Activated naive CD4-positive, alpha-beta T cell treated with anti-CD3 and anti-CD28 coated beads for 36 hours (primary cell): ENCODE measurements around the gene CCDC15. TPM values are rescaled to one million over a fixed set of nuclear protein-coding genes. Genes with fewer than 3 reads are reported as not detected.
"Not testable (repeated sequence)": the region's sequence is repeated elsewhere in the genome, so short reads cannot be mapped to it uniquely, and the experiment has no call there.

ENCODE experiments used
- CTCF ChIA-PET: fragments of 350-600 bp; sonication (Branson Sonifier 250); formaldehyde crosslinking; loops from one replicate; lab custom pipeline; 2021; ENCODE audit warnings: antibody characterized with exemption; lab: Charles Lee
- DNase-seq: peaks from one replicate; pipeline ENCODE4 v3.0.0-alpha.2; 2020
- H3K27ac Mint-ChIP-seq: one replicate; pipeline ENCODE4 v1.8.0; 2021; ENCODE audit warnings: mild to moderate bottlenecking, mixed read lengths
- H3K27me3 Mint-ChIP-seq: one replicate; pipeline ENCODE4 v1.8.0; 2021; ENCODE audit warnings: low read depth, mixed read lengths
- H3K36me3 Mint-ChIP-seq: one replicate; pipeline ENCODE4 v1.8.0; 2021; ENCODE audit warnings: low read depth, mixed read lengths
- H3K4me1 Mint-ChIP-seq: one replicate; pipeline ENCODE4 v1.8.0; 2021; ENCODE audit warnings: low read depth, mixed read lengths
- H3K4me3 Mint-ChIP-seq: one replicate; pipeline ENCODE4 v1.8.0; 2021; ENCODE audit warnings: mild to moderate bottlenecking, moderate library complexity, mixed read lengths
- H3K9me3 Mint-ChIP-seq: one replicate; pipeline ENCODE4 v1.8.0; 2021; ENCODE audit warnings: mixed read lengths
- intact Hi-C: fragments of 100-400 bp; cut with micrococcal nuclease; formaldehyde crosslinking; loops from one replicate; pipeline ENCODE4 v1.15.1; 2023
- total RNA-seq, 2 experiments: library from RNA; stranded (reverse); gene quantifications; one replicate each; pipeline ENCODE4 v1.2.3, GENCODE V29; 2021

Gene CCDC15
- total RNA-seq, 2 experiments from 2014 or later, result 6.1 to 7.3 TPM

- Mint-ChIP-seq H3K27me3 (no peaks in the 10 kb centered on the region), H3K9me3 (no peaks in the 10 kb centered on the region), H3K4me3 (no peak overlapping the region), H3K36me3 (no peaks in the 10 kb centered on the region), H3K27ac (no peak overlapping the region), H3K4me1 (no peaks in the 10 kb centered on the region)
- no peak for DNase-seq
- intact Hi-C loops, result no loop called here
- CTCF ChIA-PET, result no interaction called here
Measured at GRCh38 chr11:125082040-125082439, 128.0 kb downstream of the CCDC15 start.

GRCh38 chr11:125082611-125083311, 128.8 kb downstream of the CCDC15 start:
- Mint-ChIP-seq H3K4me3 (no peak overlapping the region), H3K27ac (no peak overlapping the region), H3K4me1 (no peaks in the 10 kb centered on the region), H3K36me3 (no peaks in the 10 kb centered on the region), H3K27me3 (no peaks in the 10 kb centered on the region), H3K9me3 (no peaks in the 10 kb centered on the region)
- CTCF ChIA-PET, result interaction anchor here (1.2 kb wide), 1 partner anchor 59 kb away, joined by 3 read pairs; no protein-coding TSS in a partner anchor
- intact Hi-C loops, result no loop called here
- DNase-seq, result no peak

GRCh38 chr11:125083312-125084056, 129.5 kb downstream of the CCDC15 start:
- no peak for DNase-seq
- CTCF ChIA-PET, result interaction anchor here (1.2 kb wide), 1 partner anchor 59 kb away, joined by 3 read pairs; no protein-coding TSS in a partner anchor
- Mint-ChIP-seq H3K4me3 (no peak overlapping the region), H3K27me3 (no peaks in the 10 kb centered on the region), H3K4me1 (no peaks in the 10 kb centered on the region), H3K36me3 (no peaks in the 10 kb centered on the region), H3K9me3 (no peaks in the 10 kb centered on the region), H3K27ac (no peak overlapping the region)
- intact Hi-C loops, result no loop called here

GRCh38 chr11:125084057-125084416, 130.0 kb downstream of the CCDC15 start:
- H3K4me1 Mint-ChIP-seq, result no peaks in the 10 kb centered on the region
- H3K36me3 Mint-ChIP-seq, result no peaks in the 10 kb centered on the region
- intact Hi-C loops, result no loop called here
- no peaks in the 10 kb centered on the region for H3K27me3 Mint-ChIP-seq
- H3K27ac Mint-ChIP-seq, result no peak overlapping the region
- no peak overlapping the region for H3K4me3 Mint-ChIP-seq
- H3K9me3 Mint-ChIP-seq, result no peaks in the 10 kb centered on the region
- CTCF ChIA-PET, result interaction anchor here (1.2 kb wide), 1 partner anchor 58 kb away, joined by 3 read pairs; no protein-coding TSS in a partner anchor
- no peak for DNase-seq

GRCh38 chr11:125084761-125085231, 130.8 kb downstream of the CCDC15 start:
- DNase-seq, result no peak
- intact Hi-C loops, result no loop called here
- Mint-ChIP-seq H3K9me3 (no peaks in the 10 kb centered on the region), H3K4me1 (no peaks in the 10 kb centered on the region), H3K27me3 (no peaks in the 10 kb centered on the region), H3K4me3 (no peak overlapping the region), H3K27ac (no peak overlapping the region), H3K36me3 (no peaks in the 10 kb centered on the region)
- CTCF ChIA-PET, result no interaction called here

- Mint-ChIP-seq H3K9me3 (no peaks in the 10 kb centered on the region), H3K4me3 (no peak overlapping the region), H3K4me1 (no peaks in the 10 kb centered on the region), H3K27ac (no peak overlapping the region), H3K27me3 (no peaks in the 10 kb centered on the region), H3K36me3 (no peaks in the 10 kb centered on the region)
- DNase-seq, result no peak
- intact Hi-C loops, result no loop called here
- CTCF ChIA-PET, result no interaction called here
Measured at GRCh38 chr11:125085301-125086081, 131.5 kb downstream of the CCDC15 start.

- CTCF ChIA-PET, result interaction anchor here (0.7 kb wide), 1 partner anchor 23 kb away, joined by 3 read pairs; no protein-coding TSS in a partner anchor
- Mint-ChIP-seq H3K27ac (no peak overlapping the region), H3K4me1 (no peaks in the 10 kb centered on the region)
Measured at GRCh38 chr11:125086633-125087296, 132.8 kb downstream of the CCDC15 start.

GRCh38 chr11:125088123-125088522, 134.1 kb downstream of the CCDC15 start:
- no peak overlapping the region for H3K4me3 Mint-ChIP-seq
- H3K27me3 Mint-ChIP-seq, result no peaks in the 10 kb centered on the region
- DNase-seq, result no peak
- H3K9me3 Mint-ChIP-seq, result no peaks in the 10 kb centered on the region
- H3K27ac Mint-ChIP-seq, result no peak overlapping the region
- intact Hi-C loops, result no loop called here
- no peaks in the 10 kb centered on the region for H3K4me1 Mint-ChIP-seq
- CTCF ChIA-PET, result no interaction called here
- H3K36me3 Mint-ChIP-seq, result no peaks in the 10 kb centered on the region

More at GRCh38 chr11:125086633-125087296, 132.8 kb downstream of the CCDC15 start:
- no peaks in the 10 kb centered on the region for H3K36me3 Mint-ChIP-seq
- no peaks in the 10 kb centered on the region for H3K9me3 Mint-ChIP-seq
- no peaks in the 10 kb centered on the region for H3K27me3 Mint-ChIP-seq
- H3K4me3 Mint-ChIP-seq, result no peak overlapping the region
- intact Hi-C loops, result no loop called here
- DNase-seq, result no peak

- H3K4me1 Mint-ChIP-seq, result no peaks in the 10 kb centered on the region
- intact Hi-C loops, result no loop called here
- no peak overlapping the region for H3K4me3 Mint-ChIP-seq
- DNase-seq, result no peak
- no peaks in the 10 kb centered on the region for H3K36me3 Mint-ChIP-seq
- CTCF ChIA-PET, result no interaction called here
- H3K9me3 Mint-ChIP-seq, result no peaks in the 10 kb centered on the region
- no peaks in the 10 kb centered on the region for H3K27me3 Mint-ChIP-seq
- no peak overlapping the region for H3K27ac Mint-ChIP-seq
Measured at GRCh38 chr11:125088576-125089455, 134.8 kb downstream of the CCDC15 start.

GRCh38 chr11:125089481-125089880, 135.5 kb downstream of the CCDC15 start:
- H3K27me3 Mint-ChIP-seq, H3K36me3 Mint-ChIP-seq, H3K4me1 Mint-ChIP-seq, intact Hi-C loops, H3K4me3 Mint-ChIP-seq, H3K27ac Mint-ChIP-seq, H3K9me3 Mint-ChIP-seq, DNase-seq: not testable (repeated sequence)
- CTCF ChIA-PET, result interaction anchor here (0.6 kb wide), 1 partner anchor 157 kb away, joined by 3 read pairs; no protein-coding TSS in a partner anchor

GRCh38 chr11:125090151-125090550, 136.1 kb downstream of the CCDC15 start:
- not testable (repeated sequence) for H3K27ac Mint-ChIP-seq, H3K9me3 Mint-ChIP-seq, H3K36me3 Mint-ChIP-seq, DNase-seq, H3K4me1 Mint-ChIP-seq, H3K27me3 Mint-ChIP-seq, H3K4me3 Mint-ChIP-seq
- intact Hi-C loops, result loop anchor here (5.0 kb wide), 1 partner anchor 257 kb away; no protein-coding TSS in a partner anchor
- CTCF ChIA-PET, result interaction anchor here (1.3 to 2.3 kb wide), 4 partner anchors 12 to 256 kb away, joined by 4 to 25 read pairs (median 6); no protein-coding TSS in a partner anchor
